Measurements from ENCODE around the gene ADAMTS2.
A peak's percentile ranks its signal among the peaks of the same experiment; 100 is the strongest.

Gene ADAMTS2

DNA sequence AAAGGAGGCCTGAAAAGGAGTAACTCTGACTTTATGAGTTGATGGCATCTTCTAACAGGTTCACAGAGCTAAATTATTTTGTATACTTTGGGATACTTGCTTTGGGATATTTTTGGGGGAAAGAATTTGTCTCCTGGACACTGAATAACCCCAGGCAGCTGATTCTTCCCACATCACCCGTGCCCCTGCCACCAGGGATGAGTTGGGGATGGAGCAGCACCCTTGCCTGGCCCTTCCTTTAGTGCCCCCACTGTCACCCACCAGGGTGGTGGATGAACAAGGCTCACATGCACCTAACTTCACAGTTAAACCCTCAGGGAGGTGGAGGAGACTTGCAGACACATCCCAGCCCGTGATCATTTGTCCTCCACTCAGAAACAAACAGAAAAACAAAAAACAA lies 2.3 kb upstream of the ADAMTS2 start:
- no peaks in the 10 kb centered on the region for H3K9me3 ChIP-seq (ENCODE audit: control extremely low read depth in 1 of 5, control insufficient read depth in 4 of 5, insufficient read depth in 2 of 5, low read depth in 1 of 5, low read length in 4 of 5)
- CTCF ChIA-PET: interaction anchor here (1.5 kb wide), 1 partner anchor 10 kb away, joined by 4 read pairs; no protein-coding TSS in a partner anchor
- H3K27me3 ChIP-seq (replicated peaks in 2 of 5; ENCODE audit: control insufficient read depth in 4 of 5, insufficient read depth in 5 of 5, low read length in 4 of 5): peaks cover 0 to 89% (median 42%) of the 10 kb centered on the region in 5 experiments
- H3K36me3 ChIP-seq (ENCODE audit: control insufficient read depth in 4 of 4, insufficient read depth in 4 of 4, low read length in 3 of 4): no peaks in the 10 kb centered on the region
- H3K4me3 ChIP-seq (ENCODE audit: control insufficient read depth in 1 of 7, extremely low read depth in 1 of 7, insufficient read depth in 4 of 7, low read depth in 2 of 7, low read length in 6 of 7): no peak overlapping the region
- no peak for DNase-seq
- POLR2A ChIA-PET: no interaction called here
- H3K27ac ChIP-seq (ENCODE audit: insufficient read depth in 1 of 2, low read depth in 1 of 2, low read length in 2 of 2, poor library complexity in 1 of 2, severe bottlenecking in 2 of 2): no peak overlapping the region
- 40% methylated on average over 1 of the region's 2 CpGs for WGBS (ENCODE audit: insufficient coverage)
- peaks cover 0 to 24% (median 17%) of the 10 kb centered on the region in 4 experiments for H3K4me1 ChIP-seq (ENCODE audit: control extremely low read depth in 1 of 4, control insufficient read depth in 4 of 4, insufficient read depth in 4 of 4, low read length in 3 of 4)

DNA sequence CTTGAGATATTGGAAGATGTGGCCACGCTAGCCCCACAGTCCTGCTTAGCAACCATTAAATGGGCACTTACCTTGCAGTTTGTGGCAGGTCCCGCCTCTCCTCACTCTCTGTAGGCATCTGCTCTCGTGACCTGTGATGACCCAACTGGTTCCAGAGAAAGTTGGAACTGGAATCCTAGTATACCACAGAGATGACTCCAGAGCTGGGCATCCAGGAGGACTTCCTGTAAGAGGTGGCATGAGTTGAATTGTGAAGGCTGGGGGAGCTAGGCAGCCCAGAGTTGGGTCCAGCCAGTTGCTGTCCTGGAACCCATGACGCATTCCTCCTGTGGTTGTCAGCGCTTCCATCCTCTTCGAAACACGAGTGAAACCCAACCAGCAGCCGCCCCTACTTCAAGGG lies 1.6 kb upstream of the ADAMTS2 start:
- Histone ChIP-seq H3K9me3 (ENCODE audit: control extremely low read depth in 1 of 5, control insufficient read depth in 4 of 5, insufficient read depth in 2 of 5, low read depth in 1 of 5, low read length in 4 of 5) (no peaks in the 10 kb centered on the region), H3K36me3 (ENCODE audit: control insufficient read depth in 4 of 4, insufficient read depth in 4 of 4, low read length in 3 of 4) (no peaks in the 10 kb centered on the region), H3K27ac (ENCODE audit: insufficient read depth in 1 of 2, low read depth in 1 of 2, low read length in 2 of 2, poor library complexity in 1 of 2, severe bottlenecking in 2 of 2) (no peak overlapping the region), H3K4me3 (ENCODE audit: control insufficient read depth in 1 of 7, extremely low read depth in 1 of 7, insufficient read depth in 4 of 7, low read depth in 2 of 7, low read length in 6 of 7) (no peak overlapping the region), H3K27me3 (replicated peaks in 2 of 5; ENCODE audit: control insufficient read depth in 4 of 5, insufficient read depth in 5 of 5, low read length in 4 of 5) (peaks cover 0 to 94% (median 49%) of the 10 kb centered on the region in 5 experiments), H3K4me1 (ENCODE audit: control extremely low read depth in 1 of 4, control insufficient read depth in 4 of 4, insufficient read depth in 4 of 4, low read length in 3 of 4) (peaks cover 0 to 24% (median 17%) of the 10 kb centered on the region in 4 experiments)
- no peak for DNase-seq
- 80% methylated on average over 7 of the region's 8 CpGs for WGBS (ENCODE audit: insufficient coverage)
- ChIA-PET POLR2A (no interaction called here), CTCF (interaction anchor here (0.9 to 1.5 kb wide), 2 partner anchors 10 to 180 kb away, joined by 3 to 4 read pairs; no protein-coding TSS in a partner anchor)

DNA sequence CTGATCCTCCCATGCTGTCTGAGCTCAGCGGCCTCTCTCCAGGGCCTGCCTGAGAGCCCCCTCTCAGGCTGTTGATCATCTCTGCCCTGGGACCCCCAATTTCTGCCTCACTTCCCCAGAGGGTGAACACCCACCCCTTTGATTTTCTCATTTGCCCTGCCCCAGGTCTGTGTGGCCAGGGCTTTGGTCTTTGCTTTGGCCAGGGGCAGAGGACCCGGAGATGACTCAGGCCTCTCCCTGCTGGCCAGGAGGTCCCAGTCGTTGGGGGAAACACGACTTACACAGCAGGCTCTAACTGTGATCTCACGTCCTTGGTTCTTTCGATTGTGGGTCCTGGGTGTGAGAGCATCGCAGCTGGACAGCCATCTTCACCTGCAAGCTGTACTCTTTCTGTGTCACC lies 1.1 kb upstream of the ADAMTS2 start:
- no peak overlapping the region for H3K4me3 ChIP-seq (ENCODE audit: control insufficient read depth in 1 of 7, extremely low read depth in 1 of 7, insufficient read depth in 4 of 7, low read depth in 2 of 7, low read length in 6 of 7)
- H3K4me1 ChIP-seq (ENCODE audit: control extremely low read depth in 1 of 4, control insufficient read depth in 4 of 4, insufficient read depth in 4 of 4, low read length in 3 of 4): peaks cover 0 to 24% (median 17%) of the 10 kb centered on the region in 4 experiments
- H3K27ac ChIP-seq (ENCODE audit: insufficient read depth in 1 of 2, low read depth in 1 of 2, low read length in 2 of 2, poor library complexity in 1 of 2, severe bottlenecking in 2 of 2): no peak overlapping the region
- DNase-seq: no peak
- no peaks in the 10 kb centered on the region for H3K9me3 ChIP-seq (ENCODE audit: control extremely low read depth in 1 of 5, control insufficient read depth in 4 of 5, insufficient read depth in 2 of 5, low read depth in 1 of 5, low read length in 4 of 5)
- WGBS (ENCODE audit: insufficient coverage): 96% methylated on average over 4 of the region's 7 CpGs
- peaks cover 0 to 94% (median 53%) of the 10 kb centered on the region in 5 experiments for H3K27me3 ChIP-seq (replicated peaks in 2 of 5; ENCODE audit: control insufficient read depth in 4 of 5, insufficient read depth in 5 of 5, low read length in 4 of 5)
- ChIA-PET POLR2A (no interaction called here), CTCF (interaction anchor here (0.9 to 1.5 kb wide), 2 partner anchors 11 to 179 kb away, joined by 3 to 4 read pairs; no protein-coding TSS in a partner anchor)
- no peaks in the 10 kb centered on the region for H3K36me3 ChIP-seq (ENCODE audit: control insufficient read depth in 4 of 4, insufficient read depth in 4 of 4, low read length in 3 of 4)

DNA sequence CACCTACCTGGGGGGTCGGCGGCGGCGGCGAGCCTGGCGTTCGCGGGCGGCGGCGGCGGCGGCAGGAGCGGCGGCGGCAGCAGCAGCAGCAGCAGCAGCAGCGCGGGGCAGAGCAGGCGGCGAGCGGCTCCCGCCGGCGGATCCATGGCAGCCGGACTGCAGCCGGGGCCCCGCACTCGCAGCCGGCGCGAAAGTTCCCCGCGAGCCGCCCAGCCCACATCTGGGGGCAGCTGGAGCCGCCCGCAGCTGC lies 153 bp downstream of the ADAMTS2 start:
- no peaks in the 10 kb centered on the region for H3K36me3 ChIP-seq (ENCODE audit: control insufficient read depth in 4 of 4, insufficient read depth in 4 of 4, low read length in 3 of 4)
- H3K4me3 ChIP-seq (ENCODE audit: control insufficient read depth in 1 of 7, extremely low read depth in 1 of 7, insufficient read depth in 4 of 7, low read depth in 2 of 7, low read length in 6 of 7): peak overlapping the region in 1 of 7 experiments; percentile 71
- CTCF ChIA-PET: interaction anchor here (1.8 kb wide), 1 partner anchor 149 kb away, joined by 4 read pairs; no protein-coding TSS in a partner anchor
- DNase-seq: no peak
- peaks cover 0 to 94% (median 52%) of the 10 kb centered on the region in 5 experiments for H3K27me3 ChIP-seq (replicated peaks in 2 of 5; ENCODE audit: control insufficient read depth in 4 of 5, insufficient read depth in 5 of 5, low read length in 4 of 5)
- no peak overlapping the region for H3K27ac ChIP-seq (ENCODE audit: insufficient read depth in 1 of 2, low read depth in 1 of 2, low read length in 2 of 2, poor library complexity in 1 of 2, severe bottlenecking in 2 of 2)
- POLR2A ChIA-PET: no interaction called here
- H3K9me3 ChIP-seq (ENCODE audit: control extremely low read depth in 1 of 5, control insufficient read depth in 4 of 5, insufficient read depth in 2 of 5, low read depth in 1 of 5, low read length in 4 of 5): no peaks in the 10 kb centered on the region
- peaks cover 0 to 24% (median 17%) of the 10 kb centered on the region in 4 experiments for H3K4me1 ChIP-seq (ENCODE audit: control extremely low read depth in 1 of 4, control insufficient read depth in 4 of 4, insufficient read depth in 4 of 4, low read length in 3 of 4)
- 0% methylated on average over 23 of the region's 36 CpGs for WGBS (ENCODE audit: insufficient coverage)

DNA sequence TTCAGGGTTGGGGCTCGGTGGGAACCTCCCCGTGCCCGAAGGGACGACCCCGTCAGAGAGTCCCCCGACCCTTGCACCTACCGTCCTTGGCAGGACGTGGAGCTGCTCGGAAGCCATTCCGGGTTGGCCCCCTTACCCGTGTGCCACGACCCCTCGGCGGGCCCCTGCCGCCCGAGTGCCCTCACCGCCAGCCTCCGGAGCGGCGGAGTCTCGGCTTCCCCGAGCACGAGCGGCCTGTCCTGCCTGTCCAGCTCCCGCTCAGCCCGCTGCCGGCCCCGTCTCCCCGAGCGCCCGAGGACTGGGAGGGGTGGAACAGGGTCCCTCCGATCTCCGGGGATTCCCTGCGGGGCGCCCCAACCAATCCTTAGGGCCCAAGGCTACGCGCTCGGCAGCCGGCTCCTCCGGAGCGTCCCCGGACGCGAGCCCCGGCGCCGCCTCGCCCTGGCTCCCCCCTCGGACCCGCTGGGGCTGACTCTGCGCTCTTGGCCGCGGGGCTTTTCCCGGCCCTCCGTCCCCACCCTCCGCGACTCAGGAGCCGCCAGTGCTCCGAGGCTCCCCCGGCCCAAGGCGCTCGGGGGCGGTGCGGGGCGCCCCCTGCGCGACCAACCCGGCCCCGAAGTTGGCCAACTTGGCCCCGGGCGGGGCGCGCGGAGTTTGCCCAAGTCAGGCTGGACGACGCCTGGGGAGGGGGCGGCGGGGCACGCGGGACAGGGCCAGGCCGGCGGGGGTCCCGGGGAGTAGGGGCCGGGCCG lies 654 bp downstream of the ADAMTS2 start:
- DNase-seq: peak in 2 of 3 donors; percentile 20 to 26
- under 1% methylated on average over 79 of the region's 85 CpGs for WGBS (ENCODE audit: insufficient coverage)
- H3K27ac ChIP-seq (ENCODE audit: insufficient read depth in 1 of 2, low read depth in 1 of 2, low read length in 2 of 2, poor library complexity in 1 of 2, severe bottlenecking in 2 of 2): no peak overlapping the region
- H3K4me1 ChIP-seq (ENCODE audit: control extremely low read depth in 1 of 4, control insufficient read depth in 4 of 4, insufficient read depth in 4 of 4, low read length in 3 of 4): peaks cover 0 to 24% (median 17%) of the 10 kb centered on the region in 4 experiments
- POLR2A ChIA-PET: no interaction called here
- H3K27me3 ChIP-seq (replicated peaks in 2 of 5; ENCODE audit: control insufficient read depth in 4 of 5, insufficient read depth in 5 of 5, low read length in 4 of 5): peaks cover 0 to 94% (median 50%) of the 10 kb centered on the region in 5 experiments
- H3K9me3 ChIP-seq (ENCODE audit: control extremely low read depth in 1 of 5, control insufficient read depth in 4 of 5, insufficient read depth in 2 of 5, low read depth in 1 of 5, low read length in 4 of 5): no peaks in the 10 kb centered on the region
- CTCF ChIA-PET: interaction anchor here (1.8 kb wide), 1 partner anchor 149 kb away, joined by 4 read pairs; no protein-coding TSS in a partner anchor
- H3K36me3 ChIP-seq (ENCODE audit: control insufficient read depth in 4 of 4, insufficient read depth in 4 of 4, low read length in 3 of 4): no peaks in the 10 kb centered on the region
- H3K4me3 ChIP-seq (ENCODE audit: control insufficient read depth in 1 of 7, extremely low read depth in 1 of 7, insufficient read depth in 4 of 7, low read depth in 2 of 7, low read length in 6 of 7): peak overlapping the region; percentile 1 to 71 (median 43)

DNA sequence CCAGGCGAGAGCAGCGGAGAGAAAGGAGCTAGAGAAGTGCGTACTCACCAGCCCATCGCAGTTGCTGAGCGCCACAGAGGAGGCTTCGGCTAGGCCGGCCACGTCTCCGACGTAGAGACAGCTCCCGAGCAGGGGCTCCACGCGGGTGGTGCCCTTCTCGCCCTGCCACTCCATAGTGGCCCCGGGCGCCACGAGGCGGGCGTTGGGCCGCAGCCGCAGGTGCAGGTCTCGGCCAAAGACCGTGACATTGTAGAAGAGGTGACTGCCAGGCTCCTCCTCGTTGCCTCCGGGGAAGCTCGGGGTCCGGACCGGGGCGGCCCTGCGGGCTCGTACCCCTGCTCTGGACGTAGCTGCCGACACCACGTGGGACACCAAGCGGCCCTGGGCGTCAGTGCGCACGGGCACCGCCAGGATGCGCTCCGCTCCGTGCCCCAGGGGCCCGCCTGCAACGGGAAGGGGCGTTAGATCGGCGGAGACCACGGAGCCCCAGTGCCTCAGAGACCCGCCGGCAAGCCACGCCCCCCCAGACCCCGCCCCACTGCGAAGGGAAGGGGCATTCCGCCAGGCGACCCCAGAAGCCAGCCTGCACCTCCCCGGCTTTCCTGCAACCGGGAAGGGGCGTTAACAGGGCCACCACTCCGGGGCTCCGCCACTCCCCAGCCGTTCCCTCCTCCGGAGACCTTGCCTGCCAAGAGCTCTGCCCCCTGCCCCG lies 1.4 kb downstream of the ADAMTS2 start:
- POLR2A ChIA-PET: no interaction called here
- Histone ChIP-seq H3K4me3 (ENCODE audit: control insufficient read depth in 1 of 7, extremely low read depth in 1 of 7, insufficient read depth in 4 of 7, low read depth in 2 of 7, low read length in 6 of 7) (peak overlapping the region in 6 of 7 experiments; percentile 6 to 71 (median 52)), H3K27me3 (replicated peaks in 2 of 5; ENCODE audit: control insufficient read depth in 4 of 5, insufficient read depth in 5 of 5, low read length in 4 of 5) (peaks cover 0 to 92% (median 48%) of the 10 kb centered on the region in 5 experiments), H3K9me3 (ENCODE audit: control extremely low read depth in 1 of 5, control insufficient read depth in 4 of 5, insufficient read depth in 2 of 5, low read depth in 1 of 5, low read length in 4 of 5) (no peaks in the 10 kb centered on the region), H3K4me1 (ENCODE audit: control extremely low read depth in 1 of 4, control insufficient read depth in 4 of 4, insufficient read depth in 4 of 4, low read length in 3 of 4) (peaks cover 0 to 24% (median 17%) of the 10 kb centered on the region in 4 experiments), H3K27ac (ENCODE audit: insufficient read depth in 1 of 2, low read depth in 1 of 2, low read length in 2 of 2, poor library complexity in 1 of 2, severe bottlenecking in 2 of 2) (no peak overlapping the region), H3K36me3 (ENCODE audit: control insufficient read depth in 4 of 4, insufficient read depth in 4 of 4, low read length in 3 of 4) (no peaks in the 10 kb centered on the region)
- CTCF ChIA-PET: interaction anchor here (1.8 kb wide), 1 partner anchor 150 kb away, joined by 4 read pairs; no protein-coding TSS in a partner anchor
- DNase-seq: peak; percentile 42 to 65 (median 58)
- WGBS (ENCODE audit: insufficient coverage): 2% methylated on average over 58 of the region's 63 CpGs

Data from common myeloid progenitor, CD34-positive (primary cell).